HepG2 (cell line): ENCODE measurements around the gene RRBP1. TPM values are rescaled to one million over a fixed set of nuclear protein-coding genes. Genes with fewer than 3 reads are reported as not detected.
A peak's percentile ranks its signal among the peaks of the same experiment; 100 is the strongest.

ENCODE experiments used
- ELF4 ChIP-seq: sonication (generic); formaldehyde crosslinking; IDR thresholded peaks from 2 replicates; pipeline ENCODE4 v1.5.0; 2020; ENCODE audit warnings: missing genetic modification reagents, mild to moderate bottlenecking, moderate library complexity, borderline replicate concordance
- FOXA1 ChIP-seq, 2 experiments: fragments of 450-650 bp in 1 of 2; sonication (generic) in 1 of 2; formaldehyde crosslinking in 1 of 2; IDR thresholded peaks; 2 replicates each; pipeline versions ENCODE4 v1.4.0 to v1.6.1; 2016 to 2020; ENCODE audit warnings: missing genetic modification reagents in 1 of 2
- GATAD1 ChIP-seq: IDR thresholded peaks from 2 replicates; pipeline ENCODE4 v1.6.1; 2016; ENCODE audit warnings: missing genetic modification reagents, missing compliant biosample characterization
- HINFP ChIP-seq: sonication (generic); formaldehyde crosslinking; IDR thresholded peaks from 2 replicates; pipeline ENCODE4 v1.4.0; 2020; ENCODE audit warnings: low read depth, mild to moderate bottlenecking, missing genetic modification reagents
- JDP2 ChIP-seq: sonication (generic); formaldehyde crosslinking; IDR thresholded peaks from 2 replicates; pipeline ENCODE4 v1.8.1; 2022; ENCODE audit warnings: missing genetic modification reagents, borderline replicate concordance
- KDM3A ChIP-seq: IDR thresholded peaks from 2 replicates; pipeline ENCODE4 v1.6.1; 2018; ENCODE audit warnings: low read depth, missing compliant biosample characterization
- NR1H2 ChIP-seq: sonication (generic); formaldehyde crosslinking; IDR thresholded peaks from 2 replicates; pipeline ENCODE4 v1.8.1; 2022; ENCODE audit warnings: low read depth, missing genetic modification reagents, borderline replicate concordance
- NR2F1 ChIP-seq, 2 experiments: fragments of 450-650 bp in 1 of 2; formaldehyde crosslinking in 1 of 2; IDR thresholded peaks; 2 replicates each; pipeline versions ENCODE4 v1.5.0 to v1.6.1; 2016 to 2020; ENCODE audit warnings: mild to moderate bottlenecking in 1 of 2, missing compliant biosample characterization in 1 of 2, missing genetic modification reagents in 1 of 2, moderate library complexity in 1 of 2
- SALL2 ChIP-seq: sonication (generic); formaldehyde crosslinking; IDR thresholded peaks from 2 replicates; pipeline ENCODE4 v1.8.1; 2023; ENCODE audit warnings: mild to moderate bottlenecking, missing genetic modification reagents, inconsistent platforms
- TAF1 ChIP-seq: sonication (generic); formaldehyde crosslinking; IDR thresholded peaks from 2 replicates; pipeline ENCODE4 v1.4.0; 2020; ENCODE audit warnings: missing genetic modification reagents
- ZMYM2 ChIP-seq: sonication (generic); formaldehyde crosslinking; IDR thresholded peaks from 2 replicates; pipeline ENCODE4 v1.8.0; 2022; ENCODE audit warnings: mild to moderate bottlenecking, missing genetic modification reagents
- ZNF292 ChIP-seq: sonication (generic); formaldehyde crosslinking; IDR thresholded peaks from 2 replicates; pipeline ENCODE4 v1.8.1; 2022; ENCODE audit warnings: mild to moderate bottlenecking, low read depth, missing genetic modification reagents, borderline replicate concordance
- ZNF362 ChIP-seq: sonication (generic); formaldehyde crosslinking; IDR thresholded peaks from 2 replicates; pipeline ENCODE4 v1.4.0; 2020; ENCODE audit warnings: missing genetic modification reagents, mild to moderate bottlenecking, borderline replicate concordance
- ZNF543 ChIP-seq: sonication (generic); formaldehyde crosslinking; IDR thresholded peaks from 2 replicates; pipeline ENCODE4 v1.4.0; 2020; ENCODE audit warnings: mild to moderate bottlenecking, missing genetic modification reagents
- ZNF557 ChIP-seq: sonication (generic); formaldehyde crosslinking; IDR thresholded peaks from 2 replicates; pipeline ENCODE4 v1.4.0; 2020; ENCODE audit warnings: missing genetic modification reagents
- ZNF607 ChIP-seq: sonication (generic); formaldehyde crosslinking; IDR thresholded peaks from 2 replicates; pipeline ENCODE4 v1.5.1; 2020; ENCODE audit warnings: missing genetic modification reagents, mild to moderate bottlenecking, borderline replicate concordance
- polyA plus RNA-seq, 8 experiments: library from polyadenylated mRNA; depleted of rRNA in 3 of 8; stranded (reverse) in 7 of 8; unstranded in 1 of 8; fragments of >200 nt; fragmentation: Illumina TruSeq in 4 of 8; extraction: Trizol in 4 of 8; gene quantifications; 2 replicates each; pipeline versions ENCODE4 v1.2.1 to v1.2.3, GENCODE V29; 2011 to 2016; ENCODE audit warnings: low read depth in 4 of 8, missing spikeins in 1 of 8, mixed read lengths in 1 of 8; ENCODE audit not compliant: insufficient read depth in 1 of 8
- total RNA-seq, 5 experiments: library from RNA; depleted of rRNA; stranded (reverse); fragments of >200 nt; fragmentation: Illumina TruSeq; extraction: Trizol; gene quantifications; 2 replicates each; pipeline ENCODE4 v1.2.3, GENCODE V29; 2016; ENCODE audit warnings: low read depth in 1 of 5
- TF ChIP-seq, protein P1 (sequence below): fragments of 450-650 bp; IDR thresholded peaks from 2 replicates; pipeline ENCODE4 v1.6.1; 2016

RRBP1 gene
- total and polyA plus RNA-seq, 2 of the 13 experiments (the other 11 are each of a cell fraction or from before 2014, with no cell fraction given): 150 to 222 TPM

- TF ChIP-seq ZNF292 (CRISPR knock-in tag) (no peak), GATAD1 (CRISPR knock-in tag) (peak; percentile 49; the same call in 1 of the 2 replicates), ZNF543 (CRISPR knock-in tag) (peak; percentile 64; the same call in 1 of the 2 replicates), NR1H2 (CRISPR knock-in tag) (no peak), SALL2 (CRISPR knock-in tag) (peak; percentile 34; the same call in 1 of the 2 replicates), ELF4 (CRISPR knock-in tag) (no peak), NR2F1 (CRISPR knock-in tag; IDR thresholded peaks at IDR 0.05) (0 out of 4 replicates have a peak, but pooled peaks of 1 of the 2 experiments have one; percentile 50), ZNF362 (CRISPR knock-in tag) (peak; percentile 74; the same call in 1 of the 2 replicates), ZNF557 (CRISPR knock-in tag) (no peak), HINFP (CRISPR knock-in tag) (no peak), TAF1 (peak; percentile 68), ZMYM2 (CRISPR knock-in tag) (no peak), ZNF607 (CRISPR knock-in tag) (no peak), JDP2 (CRISPR knock-in tag) (no peak), KDM3A (CRISPR knock-in tag) (no peak), FOXA1 (IDR thresholded peaks at IDR 0.05) (no peak), FOXA1 (CRISPR knock-in tag; IDR thresholded peaks at IDR 0.05) (peak; percentile 37)
- TF ChIP-seq, protein P1, sequence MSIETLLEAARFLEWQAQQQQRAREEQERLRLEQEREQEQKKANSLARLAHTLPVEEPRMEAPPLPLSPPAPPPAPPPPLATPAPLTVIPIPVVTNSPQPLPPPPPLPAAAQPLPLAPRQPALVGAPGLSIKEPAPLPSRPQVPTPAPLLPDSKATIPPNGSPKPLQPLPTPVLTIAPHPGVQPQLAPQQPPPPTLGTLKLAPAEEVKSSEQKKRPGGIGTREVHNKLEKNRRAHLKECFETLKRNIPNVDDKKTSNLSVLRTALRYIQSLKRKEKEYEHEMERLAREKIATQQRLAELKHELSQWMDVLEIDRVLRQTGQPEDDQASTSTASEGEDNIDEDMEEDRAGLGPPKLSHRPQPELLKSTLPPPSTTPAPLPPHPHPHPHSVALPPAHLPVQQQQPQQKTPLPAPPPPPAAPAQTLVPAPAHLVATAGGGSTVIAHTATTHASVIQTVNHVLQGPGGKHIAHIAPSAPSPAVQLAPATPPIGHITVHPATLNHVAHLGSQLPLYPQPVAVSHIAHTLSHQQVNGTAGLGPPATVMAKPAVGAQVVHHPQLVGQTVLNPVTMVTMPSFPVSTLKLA: 0 out of 2 replicates have a peak, but pooled peaks have one; percentile 15
Observed at GRCh38 chr20:17568972-17569521, 113.0 kb downstream of the RRBP1 start (continued).
